GM13976 (cell line): Measurements from ENCODE around the gene MAP1LC3B.
"Not testable (repeated sequence)": the region's sequence is repeated elsewhere in the genome, so short reads cannot be mapped to it uniquely, and the experiment has no call there.

ENCODE experiments used
- DNase-seq: peaks from one replicate; pipeline ENCODE4 v3.0.0; 2012; ENCODE audit warnings: low spot score
- in situ Hi-C: fragments of 300-500 bp; cut with MboI; formaldehyde crosslinking; loops from one replicate; pipeline ENCODE4 v1.12.0; 2022; ENCODE audit warnings: low sequenced_read_pairs, mixed read lengths, inconsistent platforms; ENCODE audit not compliant: unreplicated experiment
- TF ChIP-seq, protein P1 (sequence below): IDR thresholded peaks from 2 replicates; pipeline ENCODE4 v1.5.1; 2012; ENCODE audit warnings: borderline replicate concordance, mild to moderate bottlenecking; ENCODE audit not compliant: insufficient read depth; ENCODE audit errors: extremely low read depth, missing control alignments, control extremely low read depth

MAP1LC3B gene

DNA sequence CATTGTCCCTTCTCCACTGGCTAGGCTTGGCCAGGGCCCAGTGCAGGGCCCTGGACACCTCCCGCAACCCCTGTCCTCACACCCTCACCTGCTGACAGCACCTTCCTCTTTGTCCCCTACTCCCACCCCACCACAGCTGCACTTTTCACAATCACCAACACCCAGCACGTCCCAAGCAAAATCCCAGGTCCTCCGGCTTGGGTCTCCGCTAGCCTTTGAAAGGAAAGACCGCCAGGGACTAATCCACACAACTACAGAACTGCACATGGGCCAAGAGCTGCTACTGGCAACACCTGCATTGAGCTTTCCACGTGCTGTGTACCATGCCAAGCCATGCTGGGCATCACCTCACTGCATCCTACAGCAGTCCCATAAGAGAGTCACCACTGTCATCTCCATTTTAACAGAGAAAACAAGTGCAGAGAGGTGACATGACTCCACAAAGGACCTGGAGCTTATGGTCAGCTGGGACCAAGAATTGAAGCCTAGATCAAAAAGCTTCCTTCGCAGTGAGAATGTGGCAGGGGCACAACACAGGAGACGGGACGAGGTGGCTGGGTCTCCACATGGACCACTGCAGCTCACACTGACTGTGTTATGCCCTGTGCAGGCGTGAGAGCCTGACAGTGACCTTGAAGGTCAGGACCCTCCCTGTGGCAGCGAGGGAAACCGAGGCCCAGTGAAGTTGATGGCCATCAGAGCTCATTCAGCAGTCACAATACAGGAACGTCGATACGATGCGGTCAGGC lies 31.1 kb upstream of the MAP1LC3B start:
- in situ Hi-C loops = no loop called here
- no peak for DNase-seq

DNA sequence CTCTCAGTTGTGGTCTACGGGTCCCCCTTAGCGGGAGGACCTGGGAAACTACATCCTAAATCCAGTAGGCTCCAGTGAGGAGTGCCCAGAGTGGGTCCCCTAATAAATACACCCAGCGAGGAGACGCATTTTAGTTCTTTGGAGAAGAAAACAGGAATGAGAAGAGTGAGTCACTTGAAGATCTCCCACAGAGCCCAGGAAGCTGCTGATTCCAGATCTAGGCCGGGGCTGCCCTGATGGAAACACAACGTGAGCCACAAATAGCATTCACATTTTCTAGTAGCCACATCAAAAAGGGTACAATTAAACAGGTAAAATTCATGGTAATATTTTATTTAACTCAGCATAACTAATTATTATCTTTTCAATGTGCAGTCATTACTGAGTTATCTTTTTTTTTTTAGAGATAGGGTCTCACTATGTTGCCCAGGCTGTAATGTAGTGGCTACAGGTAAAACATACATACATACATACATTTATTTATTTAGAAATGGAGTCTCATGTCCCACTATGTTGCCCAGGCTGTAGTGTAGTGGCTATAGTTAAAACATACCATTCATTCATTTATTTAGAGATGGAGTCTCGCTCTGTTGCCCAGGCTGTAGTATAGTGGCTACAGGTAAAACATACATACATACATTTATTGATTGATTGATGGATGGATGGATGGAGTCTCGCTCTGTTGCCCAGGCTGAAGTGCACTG lies 30.1 kb upstream of the MAP1LC3B start:
- DNase-seq = no peak
- TF ChIP-seq, protein P1, sequence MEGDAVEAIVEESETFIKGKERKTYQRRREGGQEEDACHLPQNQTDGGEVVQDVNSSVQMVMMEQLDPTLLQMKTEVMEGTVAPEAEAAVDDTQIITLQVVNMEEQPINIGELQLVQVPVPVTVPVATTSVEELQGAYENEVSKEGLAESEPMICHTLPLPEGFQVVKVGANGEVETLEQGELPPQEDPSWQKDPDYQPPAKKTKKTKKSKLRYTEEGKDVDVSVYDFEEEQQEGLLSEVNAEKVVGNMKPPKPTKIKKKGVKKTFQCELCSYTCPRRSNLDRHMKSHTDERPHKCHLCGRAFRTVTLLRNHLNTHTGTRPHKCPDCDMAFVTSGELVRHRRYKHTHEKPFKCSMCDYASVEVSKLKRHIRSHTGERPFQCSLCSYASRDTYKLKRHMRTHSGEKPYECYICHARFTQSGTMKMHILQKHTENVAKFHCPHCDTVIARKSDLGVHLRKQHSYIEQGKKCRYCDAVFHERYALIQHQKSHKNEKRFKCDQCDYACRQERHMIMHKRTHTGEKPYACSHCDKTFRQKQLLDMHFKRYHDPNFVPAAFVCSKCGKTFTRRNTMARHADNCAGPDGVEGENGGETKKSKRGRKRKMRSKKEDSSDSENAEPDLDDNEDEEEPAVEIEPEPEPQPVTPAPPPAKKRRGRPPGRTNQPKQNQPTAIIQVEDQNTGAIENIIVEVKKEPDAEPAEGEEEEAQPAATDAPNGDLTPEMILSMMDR = no peak
- in situ Hi-C loops = no loop called here

More for the DNA sequence above, 31.1 kb upstream of the MAP1LC3B start:
- TF ChIP-seq, protein P1 = no peak

DNA sequence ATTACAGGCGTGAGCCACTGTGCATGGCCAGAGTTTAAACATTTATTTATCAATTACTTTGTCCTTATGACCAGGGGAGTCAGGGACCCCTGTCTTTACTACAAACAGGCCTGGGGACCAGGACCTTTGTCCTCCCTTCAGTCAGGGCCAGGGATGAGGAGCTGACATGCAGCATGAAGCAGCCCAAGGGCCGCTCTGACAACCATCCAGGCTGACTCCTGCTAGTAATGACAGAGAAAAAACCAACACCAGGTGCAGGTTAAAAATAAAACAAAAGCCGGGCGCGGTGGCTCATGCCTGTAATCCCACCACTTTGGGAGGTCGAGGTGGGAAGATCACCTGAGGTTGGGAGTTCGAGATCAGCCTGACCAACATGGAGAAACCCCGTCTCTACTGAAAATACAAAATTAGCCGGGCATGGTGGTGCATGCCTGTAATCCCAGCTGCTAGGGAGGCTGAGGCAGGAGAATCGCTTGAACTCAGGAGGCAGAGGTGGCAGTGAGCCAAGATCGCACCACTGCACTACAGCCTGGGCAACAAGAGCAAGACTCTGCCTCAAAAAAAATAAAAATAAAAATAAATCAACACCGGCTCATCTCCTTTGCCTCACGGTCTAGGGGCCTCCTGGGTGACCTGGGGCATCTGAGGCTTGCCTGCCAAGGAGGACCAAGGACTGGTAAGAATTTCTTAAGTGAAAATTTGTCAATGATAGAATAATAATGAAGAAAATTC lies 29.1 kb upstream of the MAP1LC3B start:
- DNase-seq, in situ Hi-C loops: not testable (repeated sequence)

DNA sequence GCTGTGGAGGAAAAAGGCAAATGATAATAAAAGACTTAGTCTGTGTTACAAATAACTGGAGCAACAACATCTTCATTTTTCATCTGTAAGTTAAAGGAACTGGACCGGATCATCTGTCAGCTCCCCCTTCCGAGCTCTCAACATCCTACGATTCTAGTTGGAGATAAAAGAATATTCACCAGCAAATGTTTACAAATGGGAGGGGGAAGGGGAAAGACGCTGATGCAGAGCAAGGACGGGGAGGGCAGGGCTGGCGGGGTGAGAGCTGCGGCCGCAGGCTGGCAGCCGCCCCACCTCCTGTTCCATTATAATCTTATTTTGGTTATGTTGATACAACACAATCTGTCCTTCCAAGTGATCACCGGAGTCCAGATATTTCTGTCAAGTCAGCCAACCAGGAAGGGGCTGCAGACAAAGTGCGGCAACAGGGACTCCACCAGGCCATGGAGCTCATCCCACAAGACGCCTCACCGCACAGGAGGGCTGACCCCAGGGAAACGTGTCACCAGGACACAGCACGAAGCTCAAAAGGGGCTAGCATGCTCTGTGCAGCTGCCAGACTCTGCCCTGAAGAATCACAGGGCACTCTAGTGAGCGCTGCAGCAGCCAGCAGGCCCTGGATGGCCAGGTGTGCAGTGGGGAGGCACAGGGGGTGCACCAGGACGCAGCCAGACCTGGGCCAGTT lies 28.2 kb upstream of the MAP1LC3B start:
- no peak for DNase-seq
- in situ Hi-C loops = no loop called here
- TF ChIP-seq, protein P1 = no peak

DNA sequence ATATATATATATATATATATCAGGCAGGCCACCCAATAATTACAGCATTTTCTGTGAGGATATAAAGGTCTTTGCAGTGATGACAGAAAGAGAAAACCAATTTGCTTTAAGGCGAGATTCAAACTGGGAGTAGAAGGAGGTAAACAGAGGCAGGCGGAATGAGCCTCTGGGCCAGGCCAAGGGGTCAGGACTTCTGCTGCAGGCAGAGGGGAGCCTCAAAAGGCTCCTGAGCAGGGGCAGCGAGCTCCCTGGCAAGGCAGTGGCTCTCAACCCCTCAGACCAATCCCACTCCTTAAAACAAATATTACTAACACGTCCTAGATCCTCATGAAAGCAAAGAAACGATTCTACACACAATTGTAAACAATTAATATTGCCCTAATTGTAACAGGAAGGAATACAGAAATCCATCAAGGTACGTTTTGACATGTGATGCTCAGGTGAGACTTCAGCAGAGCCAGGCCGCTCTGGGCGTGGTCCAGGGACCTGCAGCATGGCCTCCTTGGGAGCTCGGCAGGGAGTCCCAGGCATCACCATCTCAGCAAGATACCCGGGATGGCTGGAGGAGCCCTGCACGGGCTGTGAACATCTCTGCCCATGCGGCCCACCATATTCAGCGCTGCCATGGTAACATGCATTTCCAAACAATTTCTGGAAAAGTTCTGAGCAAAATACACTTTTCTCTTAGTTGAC lies 27.0 kb upstream of the MAP1LC3B start:
- in situ Hi-C loops = no loop called here
- TF ChIP-seq, protein P1 = no peak
- DNase-seq = no peak

DNA sequence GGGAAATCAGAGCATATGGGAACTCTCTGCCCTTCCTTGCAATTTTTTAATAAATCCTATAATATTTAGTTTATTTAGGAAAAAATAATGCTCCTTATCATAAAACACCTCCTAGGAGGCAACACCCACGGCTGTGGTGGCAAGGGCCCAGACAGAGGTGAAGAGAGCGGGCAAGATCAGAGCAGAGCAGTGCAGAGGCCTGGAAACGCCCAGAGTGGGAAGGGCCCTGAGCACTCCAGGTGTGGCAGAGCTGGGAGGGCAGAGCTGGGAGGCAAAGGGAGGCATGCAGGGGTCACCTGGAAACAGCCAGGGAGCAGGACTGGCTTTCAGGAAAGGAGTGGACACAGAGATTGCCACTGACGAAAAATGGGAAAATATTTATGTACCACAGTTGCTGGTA lies 25.8 kb upstream of the MAP1LC3B start:
- no peak for DNase-seq
- TF ChIP-seq, protein P1 = no peak
- in situ Hi-C loops = no loop called here
